Measurements from ENCODE around the gene TEX22.
"Not testable (repeated sequence)": the region's sequence is repeated elsewhere in the genome, so short reads cannot be mapped to it uniquely, and the experiment has no call there.

The TEX22 gene

DNA sequence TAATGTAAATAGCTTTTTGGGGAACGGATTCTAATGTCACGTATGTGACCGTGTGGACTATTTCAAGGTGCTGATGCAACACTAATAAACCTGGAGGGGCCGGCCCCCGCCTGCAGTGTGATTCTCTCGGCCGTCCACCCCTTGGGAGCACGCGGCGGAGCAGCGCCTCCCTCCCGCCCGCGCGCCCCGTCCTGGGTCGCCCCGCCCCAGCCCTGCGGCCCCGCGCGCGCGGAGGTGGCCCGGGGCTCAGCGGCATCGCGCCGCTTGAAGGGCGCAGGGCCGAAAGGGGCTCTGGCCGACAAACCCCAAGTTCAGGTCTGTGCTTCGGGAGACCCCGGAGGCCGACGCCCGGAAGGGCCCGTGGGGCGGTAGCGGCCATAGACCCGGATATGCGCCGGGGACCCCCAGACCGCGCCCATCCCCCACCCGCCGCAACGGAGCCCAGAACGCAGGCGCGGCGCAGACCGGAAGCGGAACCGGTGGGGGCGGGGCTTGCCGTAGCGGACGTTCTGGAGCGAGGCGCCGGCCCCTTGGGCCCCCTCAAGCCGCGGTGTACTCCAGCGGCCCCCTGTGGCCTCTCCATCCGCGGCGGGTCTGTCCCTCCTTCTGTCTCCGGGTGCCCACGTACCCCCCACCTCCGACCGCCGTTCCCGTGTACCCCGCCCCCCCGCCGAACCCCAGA is at the start of gene TEX22:
TEX22 (plus strand) TSS at position 495 of the 682 bp plus-strand sequence. CDS start 803 bp downstream, outside the sequence.
- peak; percentile 92 for DNase-seq

DNA sequence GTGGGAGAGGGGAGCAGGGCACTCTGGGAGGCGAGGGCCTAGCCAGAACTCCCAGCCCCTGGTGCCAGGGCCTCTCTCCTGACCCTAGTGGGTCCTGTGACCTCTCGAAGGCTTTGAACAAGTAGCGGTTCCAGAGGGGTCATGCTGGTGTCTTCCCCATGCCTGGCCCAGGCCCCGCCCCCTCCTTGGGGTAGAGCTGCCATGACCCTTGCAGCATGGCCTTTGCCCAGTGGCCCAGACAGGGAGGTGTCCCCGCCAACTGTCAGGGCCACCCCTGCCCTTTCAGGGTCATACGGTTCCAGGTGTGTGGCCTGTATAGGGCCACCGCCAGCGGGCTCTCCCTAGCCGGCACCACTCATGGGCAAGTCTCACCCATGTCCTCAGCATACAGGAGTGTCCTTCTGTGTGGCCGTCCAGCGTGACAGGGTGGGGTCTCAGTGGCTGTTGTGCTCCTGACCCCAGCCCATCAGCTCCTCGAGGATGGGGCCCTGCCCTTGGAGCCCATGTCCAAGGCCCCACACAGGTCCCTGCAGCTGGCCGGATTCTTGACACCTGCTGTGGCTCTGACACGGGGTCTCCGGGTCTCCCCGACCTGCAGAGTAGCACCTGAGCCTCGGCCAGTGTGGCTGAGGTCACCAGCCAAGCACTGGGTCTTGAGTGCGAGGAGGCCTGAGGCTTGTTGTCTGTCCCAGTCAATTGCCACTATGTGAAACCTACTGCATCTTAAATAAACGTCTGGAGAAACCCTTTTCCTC is 49.2 kb upstream of the TEX22 start:
- DNase-seq: no peak

DNA sequence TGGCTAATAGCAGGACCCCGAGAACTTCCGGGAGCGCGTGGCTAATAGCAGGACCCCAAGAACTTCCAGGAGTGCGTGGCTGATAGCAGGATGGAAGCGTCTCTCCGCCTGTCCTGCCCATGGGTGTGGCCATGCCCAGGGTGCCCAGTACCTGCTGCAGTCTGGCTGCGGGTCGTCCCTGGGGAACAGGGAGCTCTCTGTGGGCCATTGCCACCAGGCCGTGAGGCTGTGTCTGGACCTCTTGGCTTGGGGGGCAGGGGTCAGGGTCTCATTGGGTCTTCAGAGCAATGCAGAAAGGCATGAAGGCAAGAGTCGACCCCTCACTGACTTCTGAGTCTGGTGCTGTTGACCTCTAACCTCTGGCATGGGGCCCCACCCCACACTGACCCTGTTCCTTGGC is 48.3 kb upstream of the TEX22 start:
- no peak for DNase-seq

- no peak for DNase-seq
Observed at GRCh38 chr14:105350450-105351244, 47.7 kb upstream of the TEX22 start.

DNA sequence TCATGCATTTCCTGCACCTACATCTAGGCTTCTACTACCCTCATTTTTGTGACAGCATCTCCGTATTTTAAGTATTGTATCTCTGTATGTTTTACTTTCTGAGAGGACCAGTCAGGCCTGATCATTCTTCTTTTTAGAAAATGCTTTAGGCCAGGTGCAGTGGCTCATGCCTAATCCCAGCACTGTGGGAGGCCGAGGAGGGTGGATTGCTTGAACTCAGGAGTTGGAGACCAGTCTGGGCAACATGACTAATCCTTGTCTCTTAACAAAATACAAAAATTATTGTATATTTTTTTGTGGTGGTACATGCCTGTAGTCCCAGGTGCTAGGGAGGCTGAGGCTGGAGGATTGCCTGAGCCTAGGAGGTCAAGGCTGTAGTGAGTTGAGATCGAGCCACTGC is 46.9 kb upstream of the TEX22 start:
- no peak for DNase-seq

DNA sequence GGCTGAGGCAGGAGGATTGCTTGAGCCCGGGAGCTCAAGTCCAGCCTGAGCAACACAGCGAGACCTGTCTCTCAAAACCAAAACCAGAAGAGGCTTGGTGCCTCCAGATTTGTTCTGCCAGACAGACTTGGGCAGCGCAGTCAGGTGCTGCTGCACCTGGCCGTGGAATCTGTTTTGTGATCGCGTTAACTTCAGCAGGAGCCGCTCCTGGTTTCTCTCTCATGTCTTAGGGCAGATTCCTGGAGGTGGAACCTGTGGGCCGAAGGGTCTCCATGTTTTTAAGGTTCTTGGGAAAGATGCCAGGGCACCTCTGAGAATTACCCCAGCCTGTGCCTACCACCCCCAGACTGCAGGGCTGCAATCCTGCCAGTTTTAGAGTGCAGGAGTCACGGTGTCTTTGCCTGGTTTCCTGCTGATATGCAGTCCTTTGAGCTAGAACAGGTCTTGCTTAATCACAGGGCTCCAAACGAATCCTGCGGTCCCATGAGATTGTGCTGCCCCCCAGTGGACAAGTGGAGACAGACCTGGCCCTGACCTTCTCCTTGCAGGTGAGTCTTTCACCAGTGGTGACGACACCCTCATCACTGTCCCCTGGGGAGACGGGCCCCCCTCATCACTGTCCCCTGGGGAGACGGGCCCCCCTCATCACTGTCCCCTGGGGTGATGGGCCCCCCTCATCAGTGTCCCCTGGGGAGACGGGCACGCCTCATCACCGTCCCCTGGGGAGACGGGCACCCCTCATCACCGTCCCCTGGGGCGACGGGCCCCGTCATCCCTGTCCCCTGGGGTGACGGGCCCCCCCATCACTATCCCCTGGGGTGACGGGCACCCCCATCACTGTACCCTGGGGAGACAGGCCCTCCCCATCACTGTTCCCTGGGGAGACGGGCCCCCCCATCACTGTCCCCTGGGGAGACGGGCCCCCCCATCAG is 46.2 kb upstream of the TEX22 start:
- DNase-seq: peak; percentile 91

DNA sequence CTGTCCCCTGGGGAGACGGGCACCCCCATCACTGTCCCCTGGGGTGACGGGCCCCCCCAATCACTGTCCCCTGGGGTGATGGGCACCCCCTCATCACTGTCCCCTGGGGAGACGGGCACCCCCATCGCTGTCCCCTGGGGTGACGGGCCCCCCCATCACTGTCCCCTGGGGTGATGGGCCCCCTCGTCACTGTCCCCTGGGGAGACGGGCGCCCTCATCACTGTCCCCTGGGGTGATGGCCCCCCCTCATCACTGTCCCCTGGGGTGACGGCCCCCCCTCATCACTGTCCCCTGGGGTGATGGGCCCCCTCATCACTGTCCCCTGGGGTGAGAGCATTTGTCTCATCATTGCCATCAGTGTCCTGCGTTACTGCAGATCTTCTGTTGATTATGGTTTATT is 45.2 kb upstream of the TEX22 start:
- no peak for DNase-seq

DNA sequence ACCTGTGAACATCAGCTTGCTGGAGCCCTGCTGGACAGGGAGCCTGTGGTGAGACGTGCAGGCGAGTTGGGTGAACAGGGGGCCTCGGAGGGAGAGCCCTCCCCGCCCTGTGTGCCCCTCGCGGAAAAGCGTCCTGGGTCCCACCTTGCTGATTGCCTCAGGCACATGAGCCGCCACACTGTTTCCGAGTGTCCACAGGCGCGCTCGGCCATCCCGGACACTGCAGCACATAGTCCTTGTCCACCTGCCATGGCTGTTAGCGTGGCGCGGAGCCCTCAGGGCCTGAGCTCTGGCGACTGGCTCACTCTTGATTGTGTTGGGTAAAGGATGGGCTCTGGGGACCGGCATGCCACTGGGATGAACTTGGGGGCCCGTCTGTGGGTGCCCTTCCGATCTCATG is 43.8 kb upstream of the TEX22 start:
- DNase-seq: no peak

DNA sequence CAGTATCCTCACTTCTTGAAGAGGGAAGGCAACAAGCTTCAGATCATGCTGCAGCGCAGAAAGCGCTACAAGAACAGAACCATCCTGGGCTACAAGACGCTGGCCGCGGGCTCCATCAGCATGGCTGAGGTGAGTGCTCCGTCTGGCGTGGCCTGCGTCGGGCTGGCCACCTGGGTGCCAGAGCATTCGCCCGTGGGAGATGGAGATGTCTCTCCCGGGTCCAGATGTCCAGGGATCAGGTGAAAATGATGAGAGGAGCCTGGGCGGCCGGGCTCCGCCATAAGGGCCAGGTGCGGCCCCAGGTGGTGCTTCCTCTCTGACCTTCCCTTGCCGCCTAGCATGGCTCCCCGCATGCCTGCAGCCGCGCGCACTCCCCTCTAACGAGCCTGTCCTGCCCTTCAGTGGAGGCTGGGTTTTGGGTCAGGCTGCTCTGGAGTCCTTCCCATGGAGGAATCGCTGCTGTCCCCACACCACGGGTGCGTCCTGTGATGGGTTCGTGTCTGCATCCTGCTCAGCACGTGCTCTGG is 43.2 kb upstream of the TEX22 start:
- DNase-seq: no peak

DNA sequence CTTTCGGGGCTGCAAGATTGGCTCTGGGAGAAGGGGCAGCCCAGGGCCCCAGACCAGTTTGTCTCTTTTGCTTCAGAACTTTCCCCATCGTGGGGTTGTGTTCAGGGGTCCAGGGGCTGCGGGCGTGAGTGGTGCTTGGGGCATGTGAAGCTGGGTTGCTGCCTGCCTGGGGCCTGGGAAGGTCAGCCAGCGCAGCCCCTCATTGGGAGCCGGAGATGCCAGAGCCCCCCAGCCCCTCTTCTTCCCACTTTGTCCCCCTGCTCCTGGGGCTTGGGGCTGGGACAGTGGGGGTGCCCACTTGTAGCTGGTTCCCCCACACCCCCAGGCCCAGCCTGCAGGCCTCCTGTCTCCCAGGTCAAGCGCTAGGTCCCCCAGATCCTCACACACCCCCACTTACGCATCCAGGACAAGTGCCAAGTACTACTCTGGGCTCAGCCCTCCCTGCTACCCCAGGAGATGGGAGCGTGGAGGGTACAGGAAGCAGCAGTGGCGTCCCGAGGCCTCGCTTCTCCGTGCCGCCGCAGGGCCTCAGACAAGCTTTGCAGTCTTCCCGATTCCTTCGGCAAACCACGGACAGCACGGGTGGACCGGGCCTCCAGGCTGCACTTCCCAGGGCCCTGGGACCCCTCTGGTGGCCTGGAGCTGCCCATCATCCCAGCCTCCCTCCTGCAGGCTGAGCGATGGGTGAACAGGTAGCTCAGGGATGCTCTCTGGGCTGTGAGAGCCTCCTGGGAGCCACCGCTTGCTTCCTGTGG is 42.3 kb upstream of the TEX22 start:
- no peak for DNase-seq

GRCh38 chr14:105356927-105357326 is 41.4 kb upstream of the TEX22 start:
- DNase-seq: no peak

DNA sequence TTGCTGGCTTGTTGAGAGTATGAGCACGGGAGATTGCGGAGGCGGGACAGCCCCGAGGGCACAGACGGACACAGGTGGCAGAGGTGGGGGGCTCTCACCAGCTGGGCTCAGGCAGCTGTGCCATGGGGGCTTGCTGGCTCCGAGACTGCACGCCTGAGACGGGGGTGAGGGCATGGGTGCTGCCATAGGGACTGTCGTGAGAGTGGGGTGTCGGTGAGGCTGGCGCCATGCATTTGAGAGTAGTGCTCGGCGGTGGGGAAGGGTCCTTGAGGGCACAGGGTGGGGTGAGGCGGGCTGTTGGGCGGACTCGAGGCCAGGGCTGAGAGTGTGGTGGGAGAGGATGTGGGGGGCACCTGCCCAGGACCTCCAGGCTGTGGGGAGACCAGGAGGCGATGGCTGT is 40.7 kb upstream of the TEX22 start:
- no peak for DNase-seq

- no peak for DNase-seq
Observed at GRCh38 chr14:105358140-105358846, 40.0 kb upstream of the TEX22 start.

DNA sequence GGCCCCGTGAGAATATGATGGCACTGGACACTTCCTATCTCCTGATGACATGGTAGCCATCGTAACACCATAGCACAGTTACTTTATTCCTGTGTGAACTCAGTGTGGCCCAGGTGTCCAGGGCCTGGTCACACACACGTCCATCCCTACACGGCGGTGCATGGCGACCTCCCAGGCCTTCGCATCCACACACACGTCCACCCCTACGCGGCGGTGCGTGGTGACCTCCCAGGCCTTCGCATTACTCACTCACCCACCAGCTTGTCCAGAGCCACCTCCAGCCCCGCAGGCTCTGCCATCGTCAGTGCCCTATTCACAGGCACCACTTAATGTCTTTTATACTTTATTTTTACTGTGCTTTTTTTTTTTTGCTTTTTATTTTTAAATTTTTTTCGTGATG is 39.4 kb upstream of the TEX22 start:
- DNase-seq: no peak

GRCh38 chr14:105361412-105361811 is 36.9 kb upstream of the TEX22 start:
- not testable (repeated sequence) for DNase-seq

- peak; percentile 22 for DNase-seq
Observed at GRCh38 chr14:105363847-105364708, 34.3 kb upstream of the TEX22 start.

DNA sequence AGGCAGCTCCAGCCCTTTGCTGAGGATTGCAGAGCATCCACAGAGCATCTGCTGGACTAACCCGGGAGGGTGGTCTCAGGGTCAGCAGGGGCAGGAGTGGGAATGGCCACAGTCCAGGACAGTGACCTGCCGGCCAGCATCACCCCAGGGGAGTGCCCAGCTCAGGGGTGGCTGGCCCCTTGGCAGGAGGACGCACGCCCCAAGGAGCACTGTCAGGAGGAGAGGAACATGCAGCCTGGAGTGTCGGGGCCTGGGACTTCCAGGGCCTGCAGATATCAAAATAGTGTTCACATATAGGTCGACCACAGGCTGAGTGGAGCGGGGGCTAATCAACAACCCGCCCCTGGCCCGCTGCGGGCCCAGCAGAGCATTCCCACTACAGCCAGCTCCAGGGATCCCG is 33.2 kb upstream of the TEX22 start:
- no peak for DNase-seq

- DNase-seq: no peak
Observed at GRCh38 chr14:105365681-105366080, 32.7 kb upstream of the TEX22 start.

- DNase-seq: no peak
Observed at GRCh38 chr14:105366386-105367074, 31.8 kb upstream of the TEX22 start.
